Measurements from ENCODE around the gene ZNF597. TPM values are rescaled to one million over a fixed set of nuclear protein-coding genes. Genes with fewer than 3 reads are reported as not detected.

ZNF597 gene
- total and polyA plus RNA-seq, 10 of the 15 experiments (the other 5 are each of a cell fraction or from before 2014, with no cell fraction given) = 0.80 to 2.8 (median 2.0) TPM

DNA sequence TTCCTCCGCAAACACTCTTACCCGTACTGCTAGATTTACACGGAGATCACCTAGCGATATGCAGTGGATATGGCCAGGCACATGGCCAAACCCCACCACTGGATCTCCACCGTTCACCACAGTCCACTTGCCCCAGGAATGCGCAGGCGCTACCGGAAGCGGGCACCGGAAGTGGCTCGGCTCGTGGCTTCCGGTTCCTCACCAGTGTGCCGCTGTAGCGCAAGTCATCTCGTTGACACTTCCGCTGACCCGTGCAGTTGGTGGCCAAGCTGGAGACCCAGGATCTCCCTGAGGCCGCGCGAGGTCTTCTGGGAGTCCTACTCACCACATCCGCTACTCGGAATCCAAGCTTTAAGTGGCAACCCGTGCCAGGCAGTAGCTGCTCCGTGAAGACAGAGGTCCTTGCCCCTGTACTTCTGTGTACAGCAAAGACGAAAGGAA is 11.5 kb downstream of the ZNF597 start (continued):
- TF ChIP-seq YY1 (IDR thresholded peaks at IDR 0.05; ENCODE audit: low read depth, low read length) (no peak), EGR1 (IDR thresholded peaks at IDR 0.05; ENCODE audit: borderline replicate concordance in 1 of 2, low read depth in 2 of 2, low read length in 2 of 2) (0 out of 3 replicates have a peak, but pooled peaks of 1 of the 2 experiments have one; percentile 12), ETV6 (conservative IDR thresholded peaks at IDR 0.05 in 1 of 2, IDR thresholded peaks at IDR 0.05 in 1 of 2; ENCODE audit: borderline replicate concordance in 1 of 2, low read depth in 1 of 2) (peak in 1 of 2 experiments; percentile 56; a peak in 2 of 4 replicates), GABPA (IDR thresholded peaks at IDR 0.05; ENCODE audit: low read depth) (peak; percentile 92), CREB1 (IDR thresholded peaks at IDR 0.05; ENCODE audit: low read depth) (0 out of 2 replicates have a peak, but pooled peaks have one; percentile 14), SREBF1 (IDR thresholded peaks at IDR 0.05; ENCODE audit: low read length) (no peak), ASH2L (IDR thresholded peaks at IDR 0.05; ENCODE audit: borderline replicate concordance, low read depth) (no peak), POLR2A (IDR thresholded peaks at IDR 0.05; ENCODE audit: low read depth, low read length) (peak; percentile 48; the same call in 1 of the 2 replicates), RAD21 (IDR thresholded peaks at IDR 0.05; ENCODE audit: insufficient read depth, low read depth, low read length) (no peak), SRF (IDR thresholded peaks at IDR 0.05; ENCODE audit: low read depth in 2 of 2, low read length in 2 of 2) (no peak), HCFC1 (IDR thresholded peaks at IDR 0.05; ENCODE audit: low read length) (no peak), BCL11A (IDR thresholded peaks at IDR 0.05; ENCODE audit: low read depth, low read length) (no peak)
- TF ChIP-seq, protein P1, sequence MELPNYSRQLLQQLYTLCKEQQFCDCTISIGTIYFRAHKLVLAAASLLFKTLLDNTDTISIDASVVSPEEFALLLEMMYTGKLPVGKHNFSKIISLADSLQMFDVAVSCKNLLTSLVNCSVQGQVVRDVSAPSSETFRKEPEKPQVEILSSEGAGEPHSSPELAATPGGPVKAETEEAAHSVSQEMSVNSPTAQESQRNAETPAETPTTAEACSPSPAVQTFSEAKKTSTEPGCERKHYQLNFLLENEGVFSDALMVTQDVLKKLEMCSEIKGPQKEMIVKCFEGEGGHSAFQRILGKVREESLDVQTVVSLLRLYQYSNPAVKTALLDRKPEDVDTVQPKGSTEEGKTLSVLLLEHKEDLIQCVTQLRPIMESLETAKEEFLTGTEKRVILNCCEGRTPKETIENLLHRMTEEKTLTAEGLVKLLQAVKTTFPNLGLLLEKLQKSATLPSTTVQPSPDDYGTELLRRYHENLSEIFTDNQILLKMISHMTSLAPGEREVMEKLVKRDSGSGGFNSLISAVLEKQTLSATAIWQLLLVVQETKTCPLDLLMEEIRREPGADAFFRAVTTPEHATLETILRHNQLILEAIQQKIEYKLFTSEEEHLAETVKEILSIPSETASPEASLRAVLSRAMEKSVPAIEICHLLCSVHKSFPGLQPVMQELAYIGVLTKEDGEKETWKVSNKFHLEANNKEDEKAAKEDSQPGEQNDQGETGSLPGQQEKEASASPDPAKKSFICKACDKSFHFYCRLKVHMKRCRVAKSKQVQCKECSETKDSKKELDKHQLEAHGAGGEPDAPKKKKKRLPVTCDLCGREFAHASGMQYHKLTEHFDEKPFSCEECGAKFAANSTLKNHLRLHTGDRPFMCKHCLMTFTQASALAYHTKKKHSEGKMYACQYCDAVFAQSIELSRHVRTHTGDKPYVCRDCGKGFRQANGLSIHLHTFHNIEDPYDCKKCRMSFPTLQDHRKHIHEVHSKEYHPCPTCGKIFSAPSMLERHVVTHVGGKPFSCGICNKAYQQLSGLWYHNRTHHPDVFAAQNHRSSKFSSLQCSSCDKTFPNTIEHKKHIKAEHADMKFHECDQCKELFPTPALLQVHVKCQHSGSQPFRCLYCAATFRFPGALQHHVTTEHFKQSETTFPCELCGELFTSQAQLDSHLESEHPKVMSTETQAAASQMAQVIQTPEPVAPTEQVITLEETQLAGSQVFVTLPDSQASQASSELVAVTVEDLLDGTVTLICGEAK (IDR thresholded peaks at IDR 0.05; ENCODE audit: borderline replicate concordance) = peak; percentile 74; the same call in 1 of the 2 replicates
